HFFc6 (cell line): ENCODE data around the gene SH3GL1. TPM values are rescaled to one million over a fixed set of nuclear protein-coding genes. Genes with fewer than 3 reads are reported as not detected.
A peak's percentile ranks its signal among the peaks of the same experiment; 100 is the strongest.

ENCODE experiments used
- DNase-seq: peaks from one replicate; pipeline ENCODE4 v3.0.0-alpha.2; 2018
- H3K27ac Mint-ChIP-seq: 2 replicates; pipeline ENCODE4 v1.8.0; 2020; ENCODE audit warnings: mild to moderate bottlenecking, mixed read lengths
- H3K27me3 Mint-ChIP-seq: 2 replicates; pipeline ENCODE4 v1.8.0; 2021; ENCODE audit warnings: mild to moderate bottlenecking, moderate library complexity, mixed read lengths; ENCODE audit not compliant: insufficient read depth
- H3K36me3 Mint-ChIP-seq: 2 replicates; pipeline ENCODE4 v1.8.0; 2021; ENCODE audit warnings: low read depth, mixed read lengths
- H3K4me1 Mint-ChIP-seq: 2 replicates; pipeline ENCODE4 v1.8.0; 2020; ENCODE audit warnings: low read depth, mixed read lengths
- H3K4me3 Mint-ChIP-seq: 2 replicates; pipeline ENCODE4 v1.8.0; 2020; ENCODE audit warnings: mild to moderate bottlenecking, moderate library complexity, mixed read lengths
- H3K9me3 Mint-ChIP-seq: 2 replicates; pipeline ENCODE4 v1.8.0; 2020; ENCODE audit warnings: mild to moderate bottlenecking, mixed read lengths
- CTCF ChIP-seq: fragments of 200-600 bp; sonication (generic); IDR thresholded peaks from 2 replicates; pipeline ENCODE4 v1.5.0; 2021; ENCODE audit warnings: antibody characterized with exemption, mild to moderate bottlenecking
- total RNA-seq, 6 experiments: library from RNA; stranded (reverse); fragmentation: NEBNext Ultra II Directional; extraction: Animal tissue kit (Norgen Biotek cat#: 25700); gene quantifications; 2 replicates in 1 of 6; 3 replicates in 5 of 6; pipeline ENCODE4 v1.2.3, GENCODE V29; 2021

The SH3GL1 gene
- total RNA-seq, 6 experiments from 2014 or later, result 102 to 126 (median 110) TPM

- Mint-ChIP-seq H3K27ac (peak overlapping the region; percentile 36), H3K27me3 (peaks cover 3% of the 10 kb centered on the region), H3K9me3 (no peaks in the 10 kb centered on the region), H3K4me1 (peaks cover 9% of the 10 kb centered on the region), H3K36me3 (no peaks in the 10 kb centered on the region), H3K4me3 (no peak overlapping the region)
- no peak for DNase-seq
- TF ChIP-seq CTCF, result no peak
Measured at GRCh38 chr19:4368128-4368820, 32.1 kb downstream of the SH3GL1 start.

- no peak for DNase-seq
- H3K36me3 Mint-ChIP-seq, result no peaks in the 10 kb centered on the region
- no peak for TF ChIP-seq CTCF
- no peaks in the 10 kb centered on the region for H3K9me3 Mint-ChIP-seq
- H3K27ac Mint-ChIP-seq, result no peak overlapping the region
- peaks cover 6% of the 10 kb centered on the region; the same call in 1 of the 2 replicates for H3K4me1 Mint-ChIP-seq
- H3K27me3 Mint-ChIP-seq, result peaks cover 3% of the 10 kb centered on the region
- H3K4me3 Mint-ChIP-seq, result no peak overlapping the region
Measured at GRCh38 chr19:4367781-4368127, 32.6 kb downstream of the SH3GL1 start.

GRCh38 chr19:4367336-4367723 lies 33.0 kb downstream of the SH3GL1 start:
- no peak overlapping the region for H3K4me3 Mint-ChIP-seq
- H3K27me3 Mint-ChIP-seq, result peaks cover 3% of the 10 kb centered on the region
- DNase-seq, result no peak
- TF ChIP-seq CTCF, result no peak
- H3K27ac Mint-ChIP-seq, result no peak overlapping the region
- H3K4me1 Mint-ChIP-seq, result peaks cover 2% of the 10 kb centered on the region; the same call in 1 of the 2 replicates
- no peaks in the 10 kb centered on the region for H3K9me3 Mint-ChIP-seq
- H3K36me3 Mint-ChIP-seq, result no peaks in the 10 kb centered on the region

DNA sequence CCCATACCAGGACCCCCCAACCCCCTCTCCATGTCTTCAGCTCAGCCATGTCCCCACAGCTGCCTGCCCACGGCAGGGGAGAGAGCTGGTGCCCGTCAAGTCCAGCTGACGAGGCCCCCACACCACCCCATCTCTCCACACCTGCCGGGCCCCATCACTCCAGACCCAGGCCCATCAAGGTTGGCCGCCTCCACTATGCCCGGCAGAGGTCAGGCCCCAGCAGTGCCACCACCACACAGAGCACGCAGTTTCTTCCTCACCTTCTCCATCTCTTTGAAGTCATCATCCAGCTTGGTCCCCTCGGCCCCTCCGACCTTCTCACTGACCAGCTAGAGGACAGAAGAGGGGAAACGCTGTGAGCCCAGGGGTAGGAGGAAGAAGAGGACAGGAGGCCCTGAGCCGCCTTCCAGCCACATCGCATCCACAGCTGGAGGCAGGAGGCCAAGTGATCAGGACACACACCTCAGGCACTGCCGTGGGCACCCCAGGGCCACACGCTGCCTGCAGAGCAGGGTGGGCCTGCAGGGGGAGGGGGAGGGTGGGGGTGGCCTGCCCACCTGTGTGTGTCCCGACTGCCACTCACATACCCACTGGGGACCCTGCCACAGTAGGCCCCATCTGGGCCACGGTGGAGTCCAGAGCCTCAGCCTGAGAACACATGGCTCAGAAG lies 33.5 kb downstream of the SH3GL1 start:
- no peaks in the 10 kb centered on the region for H3K9me3 Mint-ChIP-seq
- no peak for TF ChIP-seq CTCF
- H3K27ac Mint-ChIP-seq, result no peak overlapping the region
- H3K27me3 Mint-ChIP-seq, result peaks cover 7% of the 10 kb centered on the region
- no peak for DNase-seq
- H3K4me3 Mint-ChIP-seq, result no peak overlapping the region
- no peaks in the 10 kb centered on the region for H3K36me3 Mint-ChIP-seq
- H3K4me1 Mint-ChIP-seq, result no peaks in the 10 kb centered on the region

- no peaks in the 10 kb centered on the region for H3K36me3 Mint-ChIP-seq
- no peak overlapping the region for H3K4me3 Mint-ChIP-seq
- no peak for DNase-seq
- H3K9me3 Mint-ChIP-seq, result no peaks in the 10 kb centered on the region
- no peaks in the 10 kb centered on the region for H3K4me1 Mint-ChIP-seq
- no peak overlapping the region for H3K27ac Mint-ChIP-seq
- H3K27me3 Mint-ChIP-seq, result peaks cover 7% of the 10 kb centered on the region
- no peak for TF ChIP-seq CTCF
Measured at GRCh38 chr19:4365791-4366665, 34.3 kb downstream of the SH3GL1 start.
